Activated CD8-positive, alpha-beta memory T cell treated with anti-CD3 and anti-CD28 coated beads for 36 hours (primary cell): ENCODE results near the gene XPO1. TPM values are rescaled to one million over a fixed set of nuclear protein-coding genes. Genes with fewer than 3 reads are reported as not detected.
"Not testable (repeated sequence)": the region's sequence is repeated elsewhere in the genome, so short reads cannot be mapped to it uniquely, and the experiment has no call there.

Source experiments
- CTCF ChIA-PET: fragments of 350-600 bp; sonication (Branson Sonifier 250); formaldehyde crosslinking; loops from one replicate; lab custom pipeline; 2021; ENCODE audit warnings: antibody characterized with exemption; lab: Charles Lee
- POLR2A ChIA-PET: fragments of 350-600 bp; sonication (Branson Sonifier 250); formaldehyde crosslinking; loops from one replicate; lab custom pipeline; 2021; ENCODE audit warnings: antibody characterized with exemption; lab: Charles Lee
- total RNA-seq, 2 experiments: library from RNA; stranded (reverse); gene quantifications; one replicate each; pipeline ENCODE4 v1.2.3, GENCODE V29; 2021

XPO1 gene
- total RNA-seq, 2 experiments from 2014 or later, result 219 to 223 TPM

DNA sequence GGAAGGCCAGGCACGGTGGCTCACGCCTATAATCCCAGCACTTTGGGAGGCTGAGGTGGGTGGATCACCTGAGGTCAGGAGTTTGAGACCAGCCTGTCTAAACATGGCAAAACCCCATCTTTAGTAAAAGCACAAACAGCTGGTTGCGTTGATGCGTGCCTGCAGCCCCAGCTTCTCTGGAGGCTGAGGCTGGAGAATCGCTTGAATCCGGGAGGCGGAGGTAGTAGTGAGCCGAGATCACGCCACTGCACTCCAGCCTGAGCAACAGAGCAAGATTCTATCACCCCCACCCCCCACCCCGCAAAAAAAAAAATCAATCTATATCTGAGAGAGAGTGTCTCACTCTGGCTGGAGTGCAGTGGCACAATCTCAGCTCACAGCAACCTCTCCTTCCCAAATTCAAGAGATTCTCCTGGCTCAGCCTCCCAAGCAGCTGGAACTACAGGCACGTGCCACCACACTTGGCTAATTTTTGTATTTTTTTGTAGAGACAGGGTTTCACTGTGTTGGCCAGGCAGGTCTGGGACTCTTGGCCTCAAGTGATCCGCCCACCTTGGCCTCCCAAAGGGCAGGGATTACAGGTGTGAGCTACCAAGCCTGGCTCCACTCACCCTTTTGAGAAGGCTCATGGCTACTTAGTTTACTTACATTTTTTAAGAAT lies 61.1 kb downstream of the XPO1 start:
- POLR2A ChIA-PET, result not testable (repeated sequence)
- CTCF ChIA-PET, result interaction anchor here (1.2 kb wide), 1 partner anchor 60 kb away, joined by 6 read pairs; no protein-coding TSS in a partner anchor

GRCh38 chr2:61471905-61472805 lies 66.0 kb downstream of the XPO1 start:
- ChIA-PET CTCF (interaction anchor here (1.2 kb wide), 1 partner anchor 65 kb away, joined by 5 read pairs; no protein-coding TSS in a partner anchor), POLR2A (interaction anchor here (0.7 to 1.2 kb wide), 2 partner anchors 66 to 276 kb away, joined by 4 read pairs; partner anchors contain the start of gene XPO1)

DNA sequence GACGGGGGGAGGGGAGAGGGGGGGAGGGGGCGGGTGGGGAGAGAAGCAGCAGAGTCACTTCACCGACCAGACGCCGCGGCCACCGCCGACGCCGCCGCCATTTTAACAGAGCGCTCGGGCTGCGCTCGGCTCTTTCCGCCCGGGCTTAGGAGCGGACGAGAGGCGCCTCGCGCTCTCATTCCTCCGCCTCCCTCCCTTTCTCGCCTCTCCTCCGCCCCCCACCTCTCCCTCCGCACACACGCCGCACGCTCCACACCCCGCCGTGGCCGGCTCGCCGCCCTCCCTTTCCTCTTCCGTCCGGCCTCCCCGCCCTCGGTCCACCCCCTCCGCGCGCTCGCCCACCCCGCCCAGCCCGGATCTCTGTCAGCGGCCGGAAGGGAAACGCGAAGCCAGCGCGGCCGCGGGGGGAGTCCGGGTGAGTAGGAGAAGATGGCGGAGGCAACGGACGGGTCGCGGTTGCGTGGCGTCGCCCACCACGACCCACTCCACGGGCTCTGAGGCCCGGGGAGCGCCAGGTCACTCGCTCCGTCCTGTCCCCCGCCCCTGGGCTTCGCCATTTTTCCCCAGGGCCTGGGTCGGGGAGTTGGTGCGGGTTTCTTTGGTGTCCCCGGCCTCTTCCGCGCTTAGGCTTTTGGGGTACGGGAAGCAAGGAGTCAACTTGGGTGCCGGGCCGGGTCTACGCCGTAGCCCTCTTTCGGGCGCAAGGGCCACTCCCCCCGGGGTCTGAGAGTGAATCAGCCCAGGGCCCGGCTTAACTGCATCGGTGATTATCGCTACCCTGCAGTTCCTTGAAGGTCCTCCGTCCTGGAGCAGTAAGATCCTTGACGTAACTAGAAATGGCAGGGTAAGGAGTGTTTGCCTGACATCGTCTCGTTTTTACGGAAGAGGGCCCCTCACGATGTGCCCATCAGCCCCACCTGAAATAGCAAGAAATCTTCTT lies 66.9 kb downstream of the XPO1 start, which contains the start of gene USP34:
Gene USP34, minus strand, starts transcription at position 123 of the 940 bp plus-strand sequence. CDS start 395 bp downstream, outside the sequence.
- CTCF ChIA-PET, result interaction anchor here (1.2 kb wide), 1 partner anchor 66 kb away, joined by 5 read pairs; no protein-coding TSS in a partner anchor

DNA sequence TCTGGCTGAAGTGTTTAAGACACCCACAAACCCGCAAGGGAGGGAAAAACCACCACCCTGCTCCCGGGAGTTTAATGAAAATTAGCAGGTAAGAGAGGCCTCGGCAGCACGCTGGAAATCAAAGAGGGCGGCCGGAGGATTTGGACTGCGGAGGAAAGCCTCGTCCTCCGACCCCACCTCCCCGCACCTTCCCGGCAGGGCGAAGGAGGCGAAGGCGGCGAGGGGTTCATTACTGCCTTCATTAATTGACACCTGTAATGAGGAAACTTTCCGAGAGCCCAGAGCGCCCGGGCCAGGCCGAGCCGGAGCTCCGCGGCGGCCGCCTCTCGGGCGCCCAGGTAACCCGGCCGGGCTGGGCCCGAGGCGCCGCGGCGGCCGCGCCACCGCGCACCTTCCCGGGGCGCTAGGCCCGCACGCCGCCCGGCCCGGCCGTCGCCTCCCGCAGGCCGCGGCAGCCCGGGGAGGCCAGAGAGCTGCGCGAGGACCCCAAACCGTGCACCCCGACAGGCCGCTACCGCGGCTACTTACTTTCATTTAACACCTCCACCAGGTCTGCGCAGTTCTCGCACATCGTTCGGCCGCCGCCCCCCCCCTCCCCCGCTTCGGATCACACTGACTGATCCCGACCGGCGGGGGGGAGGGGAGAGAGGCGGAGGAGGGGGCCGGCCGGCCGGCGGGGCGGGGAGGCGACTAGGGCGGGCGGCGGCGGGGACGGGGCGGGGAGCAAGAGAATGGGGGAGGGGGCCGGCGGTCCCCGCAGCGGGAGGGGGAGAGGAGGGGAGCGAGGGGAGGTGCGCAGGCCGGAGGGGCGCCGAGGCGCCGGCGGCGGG lies 67.8 kb downstream of the XPO1 start:
- CTCF ChIA-PET, result interaction anchor here (0.9 to 1.3 kb wide), 2 partner anchors 17 to 44 kb away, joined by 3 to 6 read pairs; no protein-coding TSS in a partner anchor
- POLR2A ChIA-PET, result no interaction called here

More for the DNA sequence above, 66.9 kb downstream of the XPO1 start, which contains the start of gene USP34:
- POLR2A ChIA-PET, result interaction anchor here (1.2 kb wide), 1 partner anchor 67 kb away, joined by 4 read pairs; the partner anchor contains the start of gene XPO1

DNA sequence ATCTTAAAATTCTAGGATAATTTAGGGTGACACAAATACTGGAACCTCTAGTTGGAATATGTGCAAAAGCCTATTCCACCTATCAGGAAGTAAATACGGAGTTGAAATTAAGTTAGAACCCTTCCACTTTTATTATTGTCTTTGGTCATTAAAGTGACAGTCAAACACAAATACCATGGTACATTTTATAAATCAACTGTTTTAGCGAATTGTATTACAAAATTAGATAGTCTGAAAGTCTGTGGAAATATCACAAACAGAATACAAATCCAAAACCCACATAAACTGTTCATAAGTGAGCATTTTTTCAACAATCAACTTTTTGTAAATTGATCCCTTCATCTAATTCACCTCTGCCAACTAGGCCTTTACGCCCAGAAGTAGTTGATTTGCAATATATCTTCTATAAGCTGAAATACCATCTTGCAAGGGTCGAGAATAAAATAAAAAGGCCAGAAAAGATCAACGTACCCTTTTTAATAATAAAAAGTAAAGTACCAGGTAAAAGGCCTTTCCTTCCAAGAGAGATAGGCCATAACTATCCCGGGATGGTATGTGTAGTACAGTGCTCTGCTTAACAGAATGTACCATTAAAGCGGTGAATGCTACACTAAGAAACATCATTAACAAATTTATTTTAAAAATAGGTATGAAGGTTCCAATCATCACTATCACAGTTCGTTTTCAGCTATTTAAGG lies 68.6 kb downstream of the XPO1 start:
- POLR2A ChIA-PET, result interaction anchor here (0.6 kb wide), 1 partner anchor 34 kb away, joined by 8 read pairs; no protein-coding TSS in a partner anchor
- CTCF ChIA-PET, result interaction anchor here (0.9 to 1.3 kb wide), 2 partner anchors 18 to 43 kb away, joined by 3 to 6 read pairs; no protein-coding TSS in a partner anchor

DNA sequence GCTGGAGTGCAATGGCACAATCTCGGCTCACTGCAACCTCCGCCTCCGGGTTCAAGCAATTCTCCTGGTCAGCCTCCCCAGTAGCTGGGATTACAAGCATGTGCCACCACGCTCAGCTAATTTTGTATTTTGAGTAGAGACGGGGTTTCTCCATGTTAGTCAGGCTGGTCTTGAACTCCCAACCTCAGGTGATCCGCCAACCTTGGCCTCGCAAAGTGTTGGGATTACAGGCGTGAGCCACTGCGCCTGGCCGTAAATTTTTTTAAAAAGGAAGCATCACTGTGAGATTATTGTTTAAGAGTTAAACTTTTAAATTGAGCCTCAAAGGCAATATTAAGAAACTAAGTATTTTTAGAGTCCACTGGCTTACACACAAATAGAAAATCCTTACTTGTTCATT lies 69.9 kb downstream of the XPO1 start:
- POLR2A ChIA-PET, result interaction anchor here (0.7 kb wide), 1 partner anchor 287 kb away, joined by 6 read pairs; no protein-coding TSS in a partner anchor

GRCh38 chr2:61465045-61465444 lies 73.1 kb downstream of the XPO1 start:
- ChIA-PET POLR2A (no interaction called here), CTCF (interaction anchor here (0.6 kb wide), 1 partner anchor 96 kb away, joined by 4 read pairs; no protein-coding TSS in a partner anchor)

More for the DNA sequence above, 69.9 kb downstream of the XPO1 start:
- CTCF ChIA-PET, result not testable (repeated sequence)

- ChIA-PET CTCF (no interaction called here), POLR2A (interaction anchor here (0.7 kb wide), 1 partner anchor 43 kb away, joined by 3 read pairs; no protein-coding TSS in a partner anchor)
Observed at GRCh38 chr2:61463769-61464475, 74.2 kb downstream of the XPO1 start.

DNA sequence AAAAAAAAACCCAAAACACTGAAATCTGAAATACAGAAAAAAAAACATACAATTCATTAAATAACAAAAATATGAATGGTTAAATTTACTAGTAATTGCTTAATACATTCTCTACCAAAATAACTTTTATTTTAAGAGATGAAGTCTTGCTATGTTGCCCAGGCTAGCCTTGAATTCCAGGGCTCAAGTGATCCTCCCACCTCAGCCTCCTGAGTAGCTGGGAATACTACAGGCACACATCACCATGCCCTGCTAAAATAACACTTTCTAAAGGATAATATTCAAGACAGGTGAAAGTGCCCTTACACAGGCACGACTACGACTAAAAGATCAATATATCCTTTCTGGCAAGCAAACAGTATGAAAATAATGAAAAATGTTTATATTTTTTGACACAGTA lies 76.8 kb downstream of the XPO1 start:
- CTCF ChIA-PET, result no interaction called here
- POLR2A ChIA-PET, result no interaction called here

- CTCF ChIA-PET, result no interaction called here
- POLR2A ChIA-PET, result interaction anchor here (0.6 to 1.3 kb wide), 2 partner anchors 29 to 169 kb away, joined by 3 to 6 read pairs; no protein-coding TSS in a partner anchor
Observed at GRCh38 chr2:61460163-61460562, 78.0 kb downstream of the XPO1 start.

DNA sequence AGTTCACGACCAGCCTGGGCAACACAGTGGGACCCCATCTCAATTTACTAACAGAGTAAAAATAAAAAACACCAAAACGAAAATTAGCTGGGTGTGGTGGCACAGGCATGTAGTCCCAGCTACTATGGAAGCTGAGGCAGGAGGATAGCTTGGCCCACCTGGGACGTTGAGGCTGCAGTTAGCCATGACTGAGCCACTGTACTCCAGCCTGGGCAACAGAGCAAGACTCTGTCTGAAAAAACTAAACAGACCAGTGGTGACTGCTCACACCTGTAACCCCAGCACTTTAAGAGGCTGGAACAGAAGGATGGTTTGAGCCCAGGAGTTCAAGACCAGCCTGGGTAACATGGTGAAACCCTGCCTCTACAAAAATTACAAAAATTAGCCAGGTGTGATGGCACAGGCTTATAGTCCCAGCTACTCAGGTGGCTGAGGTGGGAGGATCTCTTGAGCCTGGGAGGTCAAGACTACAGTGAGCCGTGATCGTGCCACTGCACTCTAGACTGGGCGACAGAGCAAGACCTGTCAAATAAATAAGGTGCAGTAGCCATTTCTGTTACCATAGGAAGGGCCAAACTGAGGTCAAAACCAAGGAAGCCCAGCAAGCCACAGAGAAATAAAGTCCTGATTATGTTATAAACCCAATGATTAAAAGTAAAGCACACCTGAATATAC lies 81.3 kb downstream of the XPO1 start:
- CTCF ChIA-PET, result no interaction called here
- POLR2A ChIA-PET, result no interaction called here

- POLR2A ChIA-PET, result no interaction called here
- CTCF ChIA-PET, result no interaction called here
Observed at GRCh38 chr2:61456070-61456745, 81.9 kb downstream of the XPO1 start.

DNA sequence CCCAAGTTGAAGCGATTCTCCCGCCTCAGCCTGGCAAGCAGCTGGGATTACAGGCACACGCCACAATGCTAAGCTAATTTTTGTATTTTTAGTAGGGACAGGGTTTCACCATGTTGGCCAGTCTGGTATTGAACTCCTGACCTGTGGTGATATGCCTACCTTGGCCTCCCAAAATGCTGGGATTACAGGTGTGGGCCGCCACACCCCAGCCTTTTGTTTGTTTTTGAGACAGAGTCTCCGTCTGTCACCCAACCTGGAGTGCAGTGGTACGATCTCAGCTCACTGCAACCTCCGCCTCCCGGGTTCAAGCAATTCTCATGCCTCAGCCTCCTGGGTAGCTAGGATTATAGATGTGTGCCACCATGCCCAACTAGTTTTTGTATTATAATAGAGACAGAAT lies 83.2 kb downstream of the XPO1 start:
- POLR2A ChIA-PET, result not testable (repeated sequence)

DNA sequence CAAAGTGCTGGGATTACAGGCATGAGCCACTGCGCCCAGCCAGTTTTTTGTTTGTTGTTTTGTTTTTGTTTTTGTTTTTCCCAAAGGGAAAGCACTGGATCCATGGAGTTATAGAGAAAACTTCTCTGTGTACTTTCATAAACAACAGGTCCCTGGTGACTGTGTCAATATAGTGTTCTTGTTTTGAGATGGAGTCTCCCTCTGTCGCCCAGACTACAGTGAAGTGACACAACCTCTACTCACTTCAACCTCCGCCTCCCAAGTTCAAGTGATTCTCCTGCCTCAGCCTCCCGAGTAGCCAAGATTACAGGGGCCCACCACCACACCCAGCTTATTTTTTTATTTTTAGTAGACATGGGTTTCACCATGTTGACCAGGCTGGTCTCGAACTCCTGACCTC lies 83.8 kb downstream of the XPO1 start:
- ChIA-PET CTCF (no interaction called here), POLR2A (no interaction called here)

More for the DNA sequence above, 83.2 kb downstream of the XPO1 start:
- CTCF ChIA-PET, result not testable (repeated sequence)

DNA sequence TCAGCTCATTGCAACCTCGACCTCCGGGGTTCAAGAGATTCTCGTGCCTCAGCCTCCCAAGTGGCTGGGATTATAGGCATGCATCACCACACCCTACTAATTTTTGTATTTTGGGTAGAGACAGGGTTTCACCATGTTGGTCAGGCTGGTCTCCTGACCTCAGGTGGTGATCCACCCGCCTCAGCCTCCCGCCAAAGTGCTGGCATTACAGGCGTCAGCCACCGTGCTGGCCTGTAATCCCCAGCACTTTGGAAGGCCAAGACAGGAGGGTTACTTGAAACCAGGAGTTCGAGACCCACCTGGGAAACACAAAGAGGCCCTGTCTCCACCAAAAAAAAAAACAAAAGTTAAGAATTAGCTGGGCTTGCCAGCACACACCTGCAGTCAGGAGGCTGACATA lies 85.8 kb downstream of the XPO1 start:
- ChIA-PET POLR2A (no interaction called here), CTCF (interaction anchor here (1.0 kb wide), 1 partner anchor 26 kb away, joined by 3 read pairs; no protein-coding TSS in a partner anchor)
